K562 (cell line): ENCODE measurements around the gene CEP350. TPM values are rescaled to one million over a fixed set of nuclear protein-coding genes. Genes with fewer than 3 reads are reported as not detected.

ENCODE experiments used
- ATAC-seq: fragments of 200-7000 bp; cut with Tn5 transposase; 3 replicates; pipeline ENCODE4 v1.9.1; 2020; ENCODE audit warnings: moderate library complexity
- BruUV-seq: library from RNA; stranded (reverse); fragments of 400-500 nt; replicated peaks from 2 replicates; lab custom pipeline; 2021; lab: Mats Ljungman, UMichigan
- CTCF ChIA-PET: fragments of 300-600 bp; formaldehyde crosslinking; extraction: SDS; loops from one replicate; lab custom pipeline; 2021; ENCODE audit warnings: low intra/inter-chr PET ratio; lab: Yijun Ruan, JAX
- POLR2A ChIA-PET: fragments of 300-600, 350-650 bp; sonication (Branson Sonifier 250); formaldehyde crosslinking; extraction: SDS; loops from one replicate; lab custom pipeline; 2021; ENCODE audit warnings: antibody characterized with exemption, inconsistent platforms; lab: Yijun Ruan, JAX
- DNase-seq, 4 experiments: peaks; one replicate each; pipeline versions ENCODE4 v3.0.0 to v3.0.0-alpha.2; 2011 to 2018; ENCODE audit warnings: low spot score in 3 of 4, mixed read lengths in 3 of 4; ENCODE audit errors: extremely low read depth in 1 of 4
- FAIRE-seq: peaks from 2 replicates; lab custom pipeline; 2011; peaks lifted over from hg19 to GRCh38; lab: Jason Lieb, UNC
- H2AFZ ChIP-seq: 2 replicates; pipeline ENCODE4 v1.6.0; 2011; ENCODE audit warnings: low read depth, low read length, control low read depth, inconsistent platforms
- H3K27ac ChIP-seq: fragments of 200-600 bp; 3 replicates; pipeline ENCODE4 v1.8.0; 2011; ENCODE audit warnings: low read depth, mild to moderate bottlenecking, control low read depth, inconsistent platforms, low read length, moderate library complexity, mixed read lengths; ENCODE audit errors: extremely low read depth
- H3K27me3 ChIP-seq, 2 experiments: fragments of 300-600 bp in 1 of 2; 2 replicates in 1 of 2; 3 replicates in 1 of 2; pipeline versions ENCODE4 v1.6.0 to v1.8.0; 2011; ENCODE audit warnings: inconsistent platforms in 2 of 2, low read length in 2 of 2, mild to moderate bottlenecking in 1 of 2, mixed read lengths in 1 of 2, moderate library complexity in 1 of 2; ENCODE audit not compliant: control insufficient read depth in 2 of 2, insufficient read depth in 2 of 2
- H3K36me3 ChIP-seq: fragments of 300-600 bp; 3 replicates; pipeline ENCODE4 v1.8.0; 2011; ENCODE audit warnings: mild to moderate bottlenecking, low read length, inconsistent platforms; ENCODE audit not compliant: control insufficient read depth, insufficient read depth
- H3K4me1 ChIP-seq, 2 experiments: fragments of 200-600 bp in 1 of 2; replicated peaks in 1 of 2; 2 replicates in 1 of 2; 3 replicates in 1 of 2; pipeline versions ENCODE4 v1.5.1 to v1.8.0; 2011; ENCODE audit warnings: inconsistent platforms in 2 of 2, low read length in 2 of 2, mild to moderate bottlenecking in 1 of 2, mixed read lengths in 1 of 2, moderate library complexity in 1 of 2; ENCODE audit not compliant: control insufficient read depth in 2 of 2, insufficient read depth in 2 of 2
- H3K4me2 ChIP-seq: 2 replicates; pipeline ENCODE4 v1.6.1; 2011; ENCODE audit warnings: low read length, control low read depth, inconsistent platforms, mixed read lengths; ENCODE audit not compliant: insufficient read depth
- H3K4me3 ChIP-seq: fragments of 200-600 bp; sonication (generic), shearing (Covaris generic); 2 replicates; pipeline ENCODE4 v1.5.1; 2016; ENCODE audit warnings: control low read depth, inconsistent platforms
- H3K79me2 ChIP-seq: fragments of 200-600 bp; 3 replicates; pipeline ENCODE4 v1.8.0; 2011; ENCODE audit warnings: low read length, inconsistent platforms; ENCODE audit not compliant: control insufficient read depth, insufficient read depth
- H3K9ac ChIP-seq, 2 experiments: 2 replicates each; pipeline versions ENCODE4 v1.6.0 to v1.6.1; 2011; ENCODE audit warnings: low read depth in 2 of 2, low read length in 2 of 2, control low read depth in 1 of 2, inconsistent platforms in 1 of 2, mild to moderate bottlenecking in 1 of 2, mixed read lengths in 1 of 2; ENCODE audit not compliant: insufficient read depth in 1 of 2
- H3K9me1 ChIP-seq: one replicate; pipeline ENCODE4 v1.6.0; 2011; ENCODE audit warnings: inconsistent platforms, mild to moderate bottlenecking, low read length, moderate library complexity; ENCODE audit not compliant: control insufficient read depth, insufficient read depth
- H3K9me3 ChIP-seq: replicated peaks from 2 replicates; pipeline ENCODE4 v1.5.1; 2011; ENCODE audit warnings: low read depth, low read length, inconsistent platforms; ENCODE audit not compliant: control insufficient read depth, insufficient read depth
- H4K20me1 ChIP-seq: replicated peaks from 2 replicates; pipeline ENCODE4 v1.6.1; 2011; ENCODE audit warnings: low read length, inconsistent platforms, mixed read lengths; ENCODE audit not compliant: control insufficient read depth, insufficient read depth
- C11orf30 ChIP-seq: fragments of 450-650 bp; IDR thresholded peaks from 2 replicates; pipeline ENCODE4 v1.6.1; 2016; ENCODE audit warnings: low read depth, mild to moderate bottlenecking
- CBFA2T2 ChIP-seq: fragments of 450-650 bp; conservative IDR thresholded peaks from 2 replicates; pipeline ENCODE4 v1.6.1; 2017; ENCODE audit warnings: mild to moderate bottlenecking
- DACH1 ChIP-seq: fragments of 450-650 bp; IDR thresholded peaks from 2 replicates; pipeline ENCODE4 v1.6.1; 2018; ENCODE audit not compliant: partially characterized antibody
- GTF2B ChIP-seq: IDR thresholded peaks from 2 replicates; pipeline ENCODE4 v1.6.1; 2011; ENCODE audit not compliant: insufficient read length; ENCODE audit errors: extremely low read depth
- KAT7 ChIP-seq: sonication (generic); formaldehyde crosslinking; IDR thresholded peaks from 2 replicates; pipeline ENCODE4 v1.8.0; 2022; ENCODE audit warnings: missing genetic modification reagents, mild to moderate bottlenecking, borderline replicate concordance
- MCM3 ChIP-seq: fragments of 450-650 bp; IDR thresholded peaks from 2 replicates; pipeline ENCODE4 v1.6.1; 2016
- MED1 ChIP-seq: sonication (generic); formaldehyde crosslinking; IDR thresholded peaks from 2 replicates; pipeline ENCODE4 v1.8.1; 2023; ENCODE audit warnings: missing genetic modification reagents, borderline replicate concordance
- PTBP1 ChIP-seq: fragments of 200-400 bp; formaldehyde crosslinking; IDR thresholded peaks from 2 replicates; pipeline ENCODE4 v1.6.1; 2017; ENCODE audit warnings: low read depth, low read length
- RBM15 ChIP-seq: fragments of 200-400 bp; formaldehyde crosslinking; IDR thresholded peaks from 2 replicates; pipeline ENCODE4 v1.6.1; 2018; ENCODE audit warnings: mild to moderate bottlenecking, low read length, moderate library complexity; ENCODE audit not compliant: insufficient read depth
- SIX5 ChIP-seq, 2 experiments: IDR thresholded peaks; 2 replicates each; pipeline ENCODE4 v1.6.1; 2011; ENCODE audit warnings: low read length in 2 of 2, borderline replicate concordance in 1 of 2, low read depth in 1 of 2, mild to moderate bottlenecking in 1 of 2, moderate library complexity in 1 of 2; ENCODE audit not compliant: insufficient read depth in 1 of 2
- TCF7L2 ChIP-seq: fragments of 150-350 bp; IDR thresholded peaks from 2 replicates; pipeline ENCODE4 v1.6.1; 2016; ENCODE audit warnings: low read depth, mild to moderate bottlenecking, low read length, moderate library complexity
- ZNF316 ChIP-seq: fragments of 450-650 bp; IDR thresholded peaks from 2 replicates; pipeline ENCODE4 v1.6.1; 2016
- ZNF75A ChIP-seq: fragments of 450-650 bp; formaldehyde crosslinking; IDR thresholded peaks from 2 replicates; pipeline ENCODE4 v1.4.0; 2020; ENCODE audit warnings: mild to moderate bottlenecking
- WGBS: fragments of 100-300 bp; shearing (Covaris generic); methylation state at CpG from one replicate; pipeline ENCODE4 v1.1.6; 2016; ENCODE audit warnings: low coverage, mixed read lengths; ENCODE audit not compliant: insufficient coverage; ENCODE audit errors: missing lambda C conversion rate; 5-methylcytosine and 5-hydroxymethylcytosine counted together
- in situ Hi-C: fragments of 300-500 bp; cut with MboI; formaldehyde crosslinking; loops from 4 replicates; pipeline ENCODE4 v1.15.0; 2018; ENCODE audit warnings: inconsistent platforms, mixed read lengths
- intact Hi-C: fragments of 100-400 bp; cut with micrococcal nuclease; formaldehyde crosslinking; loops from 2 replicates; pipeline ENCODE4 v1.14.2; 2022
- polyA plus RNA-seq, 8 experiments: library from polyadenylated mRNA; depleted of rRNA in 4 of 8; stranded (reverse) in 5 of 8; unstranded in 3 of 8; fragments of >200 nt; fragmentation: Nextera tagmentation in 2 of 8; fragmentation: Illumina TruSeq in 1 of 8; extraction: Ambion mirVana in 2 of 8; extraction: Trizol in 1 of 8; gene quantifications; 2 replicates each; pipeline versions ENCODE4 v1.2.1 to v1.2.3, GENCODE V29; 2011 to 2014; ENCODE audit warnings: inconsistent platforms in 1 of 8, missing spikeins in 1 of 8
- total RNA-seq, 7 experiments: library from RNA; depleted of rRNA in 6 of 7; stranded (reverse); fragments of >200 nt in 6 of 7; fragmentation: Illumina TruSeq in 2 of 7; extraction: Trizol in 2 of 7; gene quantifications; 2 replicates each; pipeline versions ENCODE4 v1.2.1 to v1.2.3, GENCODE V29; 2011 to 2021; ENCODE audit warnings: low replicate concordance in 1 of 7

Gene CEP350
- total and polyA plus RNA-seq, 9 of the 15 experiments (the other 6 are each of a cell fraction or from before 2014, with no cell fraction given), result 8.3 to 64.3 (median 28.0) TPM

- Histone ChIP-seq H3K4me2 (no peak overlapping the region), H3K27me3 (no peaks in the 10 kb centered on the region), H3K9me3 (no peaks in the 10 kb centered on the region), H3K9ac (no peak overlapping the region), H3K9me1 (no peaks in the 10 kb centered on the region), H3K36me3 (no peaks in the 10 kb centered on the region), H3K4me3 (no peak overlapping the region), H2AFZ (no peak overlapping the region), H3K4me1 (peaks cover 11 to 17% of the 10 kb centered on the region in 2 experiments; a peak in 4 of 5 replicates), H4K20me1 (0 out of 2 replicates have a peak, but pooled peaks cover 5% of the 10 kb centered on the region), H3K79me2 (no peaks in the 10 kb centered on the region), H3K27ac (no peak overlapping the region)
- no TSS peak for BruUV-seq
- FAIRE-seq (no peak), DNase-seq (no peak), ATAC-seq (no peak)
- TF ChIP-seq CBFA2T2, result no peak
- peak; percentile 18; the same call in 1 of the 2 replicates for TF ChIP-seq C11orf30
- TF ChIP-seq KAT7 (CRISPR knock-in tag), result no peak
- no peak for TF ChIP-seq MCM3
- TF ChIP-seq PTBP1, result no peak
- no peak for TF ChIP-seq GTF2B
- TF ChIP-seq SIX5 (IDR thresholded peaks at IDR 0.05; ENCODE audit: borderline replicate concordance in 1 of 2, insufficient read depth in 1 of 2, low read depth in 1 of 2, low read length in 2 of 2), result no peak
- TF ChIP-seq MED1 (CRISPR knock-in tag), result no peak
- TF ChIP-seq ZNF75A (CRISPR knock-in tag), result no peak
- TF ChIP-seq TCF7L2, result no peak
- no peak for TF ChIP-seq RBM15
- TF ChIP-seq ZNF316, result peak; percentile 11; the same call in 1 of the 2 replicates
- no peak for TF ChIP-seq DACH1
- CTCF ChIA-PET, result no interaction called here
- in situ Hi-C loops (no loop called here), intact Hi-C loops (no loop called here)
- POLR2A ChIA-PET, result no interaction called here
- 68% methylated on average over 2 of the region's 2 CpGs for WGBS
Observed at GRCh38 chr1:180119837-180120236, 165.2 kb downstream of the CEP350 start.
